HG02973 (cell line): ENCODE measurements around the gene GPR155.

Experiments used
- ATAC-seq: cut with Tn5 transposase; IDR thresholded peaks from one replicate; pipeline ENCODE4 v1.9.1; 2021; ENCODE audit warnings: moderate library complexity; ENCODE audit not compliant: unreplicated experiment

The GPR155 gene, protein sequence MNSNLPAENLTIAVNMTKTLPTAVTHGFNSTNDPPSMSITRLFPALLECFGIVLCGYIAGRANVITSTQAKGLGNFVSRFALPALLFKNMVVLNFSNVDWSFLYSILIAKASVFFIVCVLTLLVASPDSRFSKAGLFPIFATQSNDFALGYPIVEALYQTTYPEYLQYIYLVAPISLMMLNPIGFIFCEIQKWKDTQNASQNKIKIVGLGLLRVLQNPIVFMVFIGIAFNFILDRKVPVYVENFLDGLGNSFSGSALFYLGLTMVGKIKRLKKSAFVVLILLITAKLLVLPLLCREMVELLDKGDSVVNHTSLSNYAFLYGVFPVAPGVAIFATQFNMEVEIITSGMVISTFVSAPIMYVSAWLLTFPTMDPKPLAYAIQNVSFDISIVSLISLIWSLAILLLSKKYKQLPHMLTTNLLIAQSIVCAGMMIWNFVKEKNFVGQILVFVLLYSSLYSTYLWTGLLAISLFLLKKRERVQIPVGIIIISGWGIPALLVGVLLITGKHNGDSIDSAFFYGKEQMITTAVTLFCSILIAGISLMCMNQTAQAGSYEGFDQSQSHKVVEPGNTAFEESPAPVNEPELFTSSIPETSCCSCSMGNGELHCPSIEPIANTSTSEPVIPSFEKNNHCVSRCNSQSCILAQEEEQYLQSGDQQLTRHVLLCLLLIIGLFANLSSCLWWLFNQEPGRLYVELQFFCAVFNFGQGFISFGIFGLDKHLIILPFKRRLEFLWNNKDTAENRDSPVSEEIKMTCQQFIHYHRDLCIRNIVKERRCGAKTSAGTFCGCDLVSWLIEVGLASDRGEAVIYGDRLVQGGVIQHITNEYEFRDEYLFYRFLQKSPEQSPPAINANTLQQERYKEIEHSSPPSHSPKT

DNA sequence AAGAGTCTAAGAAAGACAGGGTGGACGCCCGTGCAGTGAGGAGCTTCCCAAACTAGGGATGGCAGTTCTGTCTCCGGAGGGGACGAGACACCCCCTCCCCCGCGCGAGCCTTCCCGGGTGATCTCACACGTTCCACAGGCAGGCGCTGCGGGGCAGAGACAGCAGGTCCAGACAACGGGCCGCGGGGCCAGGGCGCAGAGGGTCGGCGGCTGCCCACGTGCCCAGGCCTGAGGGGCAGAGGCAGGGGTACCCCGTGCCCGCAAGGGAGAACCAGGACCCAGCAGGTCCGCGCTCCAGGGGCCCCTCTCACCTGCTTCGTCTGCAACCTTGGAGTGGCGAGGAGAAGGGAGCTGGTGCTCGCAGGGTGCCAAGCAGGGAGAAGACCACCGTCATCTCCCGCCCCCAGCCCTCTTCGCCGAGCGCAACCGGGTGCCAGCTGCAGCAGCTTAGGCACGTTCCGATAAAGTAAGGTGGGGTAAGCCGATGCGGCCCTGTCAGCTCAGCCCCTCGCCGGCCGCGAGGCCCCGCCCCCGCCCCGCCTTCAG lies at the start of gene GPR155:
TSS of gene GPR155 (minus strand) at position 467 of the 545 bp plus-strand sequence. CDS start 5,073 bp downstream, outside the sequence.
- ATAC-seq = peak; percentile 37

DNA sequence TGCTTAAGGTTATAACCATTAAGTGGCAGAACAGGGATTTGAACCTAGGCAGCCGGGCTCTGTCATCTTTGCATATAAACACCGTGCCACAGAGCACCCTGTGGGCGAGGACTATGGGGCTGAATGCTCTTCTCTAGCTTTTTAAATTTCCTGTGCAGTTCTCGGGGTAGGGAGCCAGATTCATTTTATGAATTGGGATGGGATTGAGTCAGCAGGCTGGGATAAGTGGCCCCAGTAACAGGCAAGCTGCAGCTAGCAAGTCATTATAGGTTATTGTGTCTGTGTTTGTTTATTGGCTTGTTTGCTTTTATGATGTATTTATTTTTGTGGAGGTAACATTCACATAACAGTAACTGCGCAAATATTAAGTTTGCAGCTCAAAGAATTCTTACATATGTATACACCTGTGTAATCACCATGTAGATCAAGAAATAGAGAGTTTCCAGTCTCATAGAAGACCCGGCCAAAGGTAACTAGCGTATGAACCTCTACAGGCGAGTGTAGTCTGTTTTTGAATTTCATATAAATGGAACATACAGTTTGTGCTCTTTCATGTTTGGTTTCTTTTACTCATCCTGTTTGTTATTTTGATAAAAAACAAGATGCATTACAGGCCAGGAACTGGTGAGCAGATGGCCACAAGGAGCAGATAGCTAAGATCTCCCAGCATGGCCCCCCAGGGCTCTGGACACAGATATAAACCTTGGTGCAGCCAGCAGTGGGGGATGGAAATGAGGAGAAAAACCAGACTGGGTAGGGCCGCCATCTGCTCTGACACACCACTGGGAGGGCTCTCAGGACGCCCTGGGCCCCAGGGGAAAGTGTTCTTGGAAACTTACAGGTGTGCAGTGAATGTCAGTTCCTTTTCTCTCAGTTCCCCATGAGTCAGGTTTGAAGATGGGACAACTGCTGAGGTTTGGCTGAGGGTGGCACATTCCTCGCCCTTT lies 49.2 kb upstream of the GPR155 start:
- no peak for ATAC-seq

DNA sequence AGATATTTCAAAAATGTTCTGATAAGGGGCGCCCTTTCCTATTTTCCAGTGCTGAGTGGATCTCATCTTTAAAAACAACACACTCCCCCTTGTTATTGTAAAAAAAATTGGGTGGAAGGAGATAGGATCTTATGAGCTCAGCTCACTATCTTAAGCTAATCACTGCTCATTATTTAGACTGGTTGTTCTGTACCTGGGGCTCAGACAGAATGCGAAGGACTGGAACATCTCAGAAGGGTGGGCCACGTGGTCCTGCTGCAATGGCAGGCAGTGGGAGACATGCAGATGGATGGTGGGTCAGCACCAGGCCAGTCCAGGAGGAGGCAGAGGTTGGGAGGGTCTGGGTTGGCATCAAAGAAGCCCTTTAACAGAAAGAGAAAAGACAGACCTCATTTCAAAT lies 48.3 kb upstream of the GPR155 start:
- no peak for ATAC-seq

DNA sequence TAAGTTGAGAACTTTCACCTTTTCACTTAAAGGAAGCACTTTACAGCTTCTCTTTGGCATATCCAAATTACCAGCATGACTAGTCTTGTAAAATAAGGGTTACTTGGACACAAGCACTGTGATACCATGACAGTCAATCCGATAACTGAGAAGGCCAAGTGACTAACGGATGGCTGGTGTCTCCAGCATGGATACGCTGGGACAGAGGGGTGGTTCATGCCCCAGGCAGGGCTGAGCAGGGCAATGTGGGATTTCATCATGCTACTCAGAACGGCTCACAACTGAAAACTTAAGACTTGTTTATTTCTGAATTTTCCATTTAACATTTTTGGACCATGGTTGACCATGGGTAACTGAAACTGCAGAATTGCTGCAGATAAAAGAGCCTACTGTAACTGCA lies 43.1 kb upstream of the GPR155 start:
- ATAC-seq = no peak

DNA sequence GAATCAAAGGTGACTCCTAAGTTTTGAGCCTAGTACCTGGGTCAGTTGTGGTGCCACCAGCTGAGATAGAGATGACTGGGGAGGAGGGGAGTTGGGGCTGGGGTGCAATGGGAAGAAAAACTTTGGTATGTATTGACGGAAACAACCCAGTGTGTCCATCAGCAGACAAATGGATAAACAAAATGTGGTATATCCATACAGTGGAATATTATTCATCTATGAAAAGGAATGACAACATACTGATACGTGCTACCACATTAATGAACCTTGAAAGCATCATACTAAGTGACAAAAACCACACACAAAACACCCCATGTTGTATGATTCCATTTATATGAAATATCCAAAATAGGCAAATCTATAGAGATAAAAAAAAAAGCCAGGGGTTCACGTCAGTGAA lies 41.1 kb upstream of the GPR155 start:
- ATAC-seq = no peak

DNA sequence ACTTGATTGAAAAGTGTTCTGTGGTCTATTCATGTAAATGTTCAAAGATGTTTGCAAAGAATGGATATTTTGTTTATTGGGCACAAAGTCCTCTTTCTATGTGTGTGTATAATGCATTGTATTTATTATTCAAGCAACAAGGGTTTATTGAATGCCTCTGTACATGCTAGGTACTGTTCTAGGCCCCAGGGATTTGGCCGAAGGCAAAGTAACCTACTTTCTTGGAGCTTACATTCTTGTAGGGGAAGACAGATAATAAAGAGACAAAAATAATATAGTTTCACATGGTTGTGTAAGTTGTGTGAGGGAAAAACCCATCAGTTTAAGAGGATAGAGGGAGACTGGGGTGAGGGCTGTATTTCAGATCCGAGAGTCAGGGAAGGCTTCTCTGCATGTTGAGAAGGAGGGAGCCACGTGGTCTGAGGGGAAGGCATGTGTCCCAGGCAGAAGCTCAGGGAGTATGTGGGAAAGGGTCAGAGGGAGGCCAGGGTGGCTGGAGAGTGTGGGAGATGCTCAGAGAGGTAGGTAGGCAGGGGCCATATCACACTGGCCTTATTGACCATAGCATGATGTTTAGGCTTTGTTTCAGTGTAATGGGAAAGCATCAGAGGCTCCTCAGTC lies 40.4 kb upstream of the GPR155 start:
- no peak for ATAC-seq

DNA sequence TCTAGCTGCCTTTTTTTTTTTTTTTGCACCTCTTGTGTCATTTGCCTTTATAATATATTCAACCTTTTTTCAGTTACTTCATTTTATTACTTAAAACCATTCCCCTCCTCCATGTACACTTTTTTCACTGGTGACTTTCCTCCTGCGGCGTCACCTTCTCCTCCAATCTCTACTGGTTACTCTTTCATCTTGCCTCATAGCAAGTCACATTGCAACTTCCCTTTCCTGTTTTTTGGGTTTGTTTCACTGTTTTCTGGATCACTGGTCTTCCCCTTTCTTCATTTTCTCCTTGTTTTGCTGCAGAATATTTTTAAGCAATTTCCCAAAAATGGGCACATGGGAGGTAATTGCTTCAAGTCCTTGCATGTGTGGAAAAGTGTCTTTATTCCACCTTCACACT lies 37.7 kb upstream of the GPR155 start:
- no peak for ATAC-seq

DNA sequence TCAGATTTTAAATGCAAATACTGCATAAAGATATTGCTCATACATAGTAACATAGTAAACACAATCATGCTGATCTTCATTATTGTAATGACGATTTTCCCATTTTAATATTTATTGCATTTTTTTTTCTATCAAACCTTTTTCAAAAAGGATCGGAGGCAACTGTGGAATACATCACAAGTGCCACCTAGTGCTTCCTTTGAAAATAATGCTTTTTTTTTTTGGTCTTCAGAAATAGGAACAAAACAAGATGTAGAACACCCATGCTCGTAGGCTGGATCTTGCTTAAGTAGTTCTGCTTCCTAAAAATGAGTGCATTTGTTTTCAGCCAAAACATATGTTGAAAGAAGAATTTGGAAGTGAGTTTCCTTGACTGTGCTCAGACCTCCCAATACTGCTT lies 35.7 kb upstream of the GPR155 start:
- ATAC-seq = no peak

DNA sequence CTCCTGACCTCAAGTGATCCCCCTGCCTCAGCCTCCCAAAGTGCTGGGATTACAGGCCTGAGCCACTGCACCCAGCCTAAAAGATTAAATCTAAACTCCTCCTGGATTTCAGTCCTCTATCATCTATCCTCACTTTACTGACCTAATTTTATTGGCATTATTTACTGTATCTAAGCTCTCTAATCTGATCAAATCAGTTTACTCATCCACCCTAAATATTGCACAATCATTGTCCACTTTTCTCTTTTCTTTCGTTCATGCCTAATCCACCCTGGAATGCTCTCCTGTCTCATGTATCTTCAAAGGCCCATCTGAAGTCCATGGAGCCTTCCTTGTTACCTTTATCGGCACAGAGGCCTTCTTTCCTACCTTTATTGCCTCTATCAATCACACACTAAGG lies 31.6 kb upstream of the GPR155 start:
- ATAC-seq = no peak

DNA sequence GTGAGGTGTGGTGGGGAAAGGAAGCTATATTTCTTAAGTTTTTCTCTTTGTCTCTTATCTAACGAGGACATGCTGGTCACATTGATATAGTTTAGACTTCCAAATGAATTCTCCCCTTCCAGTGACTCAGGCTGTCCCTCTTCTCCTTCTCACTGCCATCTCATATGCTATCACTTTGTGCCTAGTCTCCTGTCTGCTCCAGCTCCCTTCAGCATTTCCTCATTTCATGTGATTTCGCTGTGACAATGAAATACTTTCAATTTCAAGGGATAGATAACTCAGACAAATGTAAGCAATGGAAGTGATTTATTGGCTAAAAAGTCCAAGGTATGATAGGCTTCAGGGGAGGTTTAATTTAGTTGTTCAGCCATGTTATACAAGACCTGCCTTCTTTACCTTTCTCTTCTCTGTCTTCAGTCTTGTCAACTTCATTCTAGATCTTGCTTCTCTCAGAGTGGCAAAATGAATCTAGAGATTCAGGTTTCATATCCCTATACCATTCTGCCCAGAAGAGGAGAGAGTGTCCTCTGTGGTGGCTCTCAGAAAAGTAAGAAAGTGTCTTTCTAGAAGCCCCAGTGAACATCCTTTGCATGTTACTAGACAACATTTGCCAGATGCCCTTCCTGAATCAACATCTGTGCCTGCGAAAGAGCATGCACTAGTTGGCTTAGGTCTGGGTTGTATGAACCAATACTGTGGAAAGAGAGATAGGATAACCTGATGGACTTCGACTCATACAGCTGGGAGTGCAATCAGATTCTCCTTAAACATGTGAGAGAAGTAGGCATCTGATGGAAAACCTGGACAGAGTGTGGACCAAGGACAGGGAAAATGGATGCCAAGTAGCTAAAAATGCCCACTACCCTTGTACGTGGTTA lies 29.9 kb upstream of the GPR155 start:
- ATAC-seq = no peak

DNA sequence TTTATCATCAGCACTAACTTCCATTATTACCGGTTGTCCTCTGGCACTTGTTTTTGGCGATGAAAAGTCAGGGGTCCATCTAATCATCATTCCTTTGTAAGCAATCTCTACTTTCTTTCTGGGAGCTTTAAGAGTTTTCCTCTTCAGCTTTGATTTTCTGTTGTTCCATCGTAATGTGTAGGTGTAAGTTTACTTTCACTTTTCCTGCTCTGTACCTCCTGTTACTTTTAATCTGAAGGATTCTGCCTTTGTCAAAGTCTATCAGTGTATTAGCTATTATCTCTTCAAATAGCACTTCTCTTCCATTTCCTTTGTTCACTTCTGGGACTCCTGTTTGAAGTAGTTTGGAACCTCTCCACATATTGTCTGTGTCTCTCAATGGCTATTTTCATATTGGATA lies 25.5 kb upstream of the GPR155 start:
- ATAC-seq = no peak

DNA sequence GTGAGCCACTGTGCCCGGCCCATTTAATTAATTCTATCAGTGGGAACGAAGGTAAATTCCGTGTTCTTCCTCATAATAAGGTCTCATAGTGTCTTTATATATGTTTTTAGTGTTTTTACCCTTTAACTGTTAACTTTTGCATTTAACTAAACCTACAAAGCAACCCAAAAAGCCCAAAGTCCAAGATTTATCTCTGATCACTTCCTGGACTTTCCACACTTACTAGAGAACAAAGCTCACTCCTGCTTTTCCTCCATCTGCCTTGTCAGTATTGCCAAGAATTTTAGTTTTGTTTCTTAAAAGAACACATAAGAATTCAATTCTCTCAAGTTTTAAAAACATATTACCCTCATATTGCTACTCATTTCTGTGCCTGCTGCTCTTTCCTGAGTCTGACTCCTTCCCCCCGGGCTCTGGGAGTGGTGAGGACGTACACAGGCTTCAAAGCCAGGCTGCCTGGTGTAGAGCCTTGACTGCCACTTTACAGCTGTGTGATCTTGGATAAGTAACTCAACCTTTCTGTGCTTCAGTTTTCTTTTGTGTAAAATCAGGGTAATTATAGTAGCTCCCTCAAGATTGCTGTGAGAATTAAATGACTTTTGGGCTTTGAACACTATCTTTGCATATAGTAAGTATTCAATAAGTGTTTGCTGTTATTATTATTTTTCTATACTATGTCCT lies 24.9 kb upstream of the GPR155 start:
- ATAC-seq = no peak

DNA sequence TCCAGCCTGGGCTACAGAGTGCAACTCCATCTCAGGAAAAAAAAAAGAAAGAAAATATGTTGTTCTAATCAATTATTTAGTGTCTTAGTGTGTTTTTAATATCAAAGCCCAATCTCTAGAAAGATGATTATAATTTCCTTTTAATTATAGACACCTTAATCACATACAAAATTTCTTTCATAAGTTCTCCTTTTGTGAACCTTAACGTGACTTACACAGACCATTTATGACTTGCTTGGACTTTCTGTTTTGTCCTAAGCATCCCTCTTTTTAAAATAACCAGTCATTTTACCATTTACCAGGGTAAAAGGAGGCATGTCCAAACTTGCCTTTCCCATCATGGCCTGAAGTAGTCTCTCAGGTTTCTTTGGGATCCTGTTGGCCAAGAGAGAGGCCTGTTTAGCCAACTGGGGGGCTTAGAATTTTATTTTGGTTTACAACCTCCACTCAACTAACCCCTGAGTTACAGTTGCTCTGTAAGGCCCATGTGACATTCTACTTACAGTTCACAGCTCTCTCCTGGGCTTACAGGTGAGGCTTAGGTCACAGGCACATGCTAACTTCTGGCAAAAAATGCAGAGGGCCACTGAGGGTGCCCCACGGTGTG lies 23.9 kb upstream of the GPR155 start:
- no peak for ATAC-seq

DNA sequence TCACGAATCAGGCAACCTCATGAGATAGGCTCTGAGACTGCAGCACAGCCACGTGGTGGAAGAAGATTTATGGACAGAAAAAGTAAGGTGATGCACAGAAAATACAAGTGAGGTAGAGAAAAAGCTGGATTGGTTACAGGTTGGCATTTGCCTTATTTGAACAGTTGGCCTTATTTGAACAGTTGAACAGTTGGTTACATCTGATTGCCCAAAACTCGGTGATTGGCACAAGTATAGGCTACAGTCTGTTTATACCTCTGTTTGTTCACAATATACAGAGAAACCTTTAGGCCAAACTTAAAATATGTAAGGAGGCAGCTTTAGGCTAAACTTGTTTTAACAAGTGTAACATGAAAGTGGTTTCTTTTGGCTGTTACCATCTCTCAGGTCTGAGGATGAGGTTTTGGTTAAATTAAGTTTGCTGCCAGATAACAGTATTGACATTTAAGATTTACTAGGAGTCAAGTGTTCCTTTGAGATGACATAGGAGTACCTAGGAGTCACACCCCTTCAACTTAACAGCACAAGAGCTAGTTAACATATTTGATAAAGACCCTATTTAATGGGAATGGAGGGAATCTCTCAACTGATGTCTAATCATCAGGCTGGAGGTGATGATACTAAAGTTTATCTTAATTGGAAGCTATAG lies 16.5 kb upstream of the GPR155 start:
- ATAC-seq = no peak

DNA sequence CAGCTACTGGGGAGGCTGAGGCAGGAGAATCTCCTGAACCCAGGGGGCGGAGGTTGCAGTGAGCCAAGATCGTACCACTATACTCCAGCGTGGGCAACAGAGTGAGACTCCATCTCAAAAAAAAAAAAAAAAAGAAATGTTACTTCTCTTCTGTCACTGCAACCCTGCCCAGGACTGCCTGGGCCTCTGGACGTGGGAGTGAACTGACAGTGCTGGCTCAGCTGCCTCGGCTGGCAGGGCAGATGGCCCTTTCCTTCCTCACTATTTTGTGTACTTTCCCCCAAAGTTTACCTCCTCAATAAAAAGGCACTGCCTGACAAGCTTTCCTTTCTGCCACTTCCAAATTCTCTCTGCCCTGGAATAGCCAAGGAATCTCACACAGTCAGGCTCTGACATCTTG lies 12.5 kb upstream of the GPR155 start:
- ATAC-seq = no peak

DNA sequence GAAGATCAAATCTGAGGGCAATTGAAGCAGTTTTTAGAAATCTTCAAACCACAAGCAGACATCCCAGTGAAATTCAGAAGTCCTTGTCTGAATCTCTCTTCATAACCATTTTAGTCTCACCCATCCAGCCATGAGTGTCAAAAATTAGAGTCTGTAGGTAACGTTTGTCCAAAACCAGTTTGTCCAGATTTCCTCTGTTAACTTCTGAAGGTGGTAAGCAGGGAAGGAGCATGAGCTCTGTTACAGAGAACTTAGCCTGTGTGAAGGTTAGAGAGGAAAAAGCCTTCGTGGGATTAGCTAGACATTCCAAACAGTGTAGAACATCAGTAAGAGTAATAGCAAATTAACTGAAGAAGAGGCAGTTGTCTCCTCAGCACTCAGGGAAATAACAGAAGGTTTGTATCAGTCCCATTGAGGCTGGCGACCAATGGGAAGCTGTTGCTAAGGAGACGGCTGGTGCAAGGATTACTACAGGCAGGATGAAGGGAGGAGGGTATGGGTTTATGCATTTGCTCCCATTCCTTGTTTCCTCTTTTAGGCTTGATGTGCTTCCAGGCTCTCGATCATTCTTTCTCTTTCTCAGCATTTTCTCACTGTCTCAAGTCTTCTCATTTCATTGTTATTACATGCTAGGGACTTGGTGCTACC lies 8.7 kb upstream of the GPR155 start:
- no peak for ATAC-seq
